ENCODE measurements around the gene ROPN1L. TPM values are rescaled to one million over a fixed set of nuclear protein-coding genes. Genes with fewer than 3 reads are reported as not detected.
A peak's percentile ranks its signal among the peaks of the same experiment; 100 is the strongest.

Gene ROPN1L
- total RNA-seq, 1 donor from 2014 or later = 0.55 TPM

DNA sequence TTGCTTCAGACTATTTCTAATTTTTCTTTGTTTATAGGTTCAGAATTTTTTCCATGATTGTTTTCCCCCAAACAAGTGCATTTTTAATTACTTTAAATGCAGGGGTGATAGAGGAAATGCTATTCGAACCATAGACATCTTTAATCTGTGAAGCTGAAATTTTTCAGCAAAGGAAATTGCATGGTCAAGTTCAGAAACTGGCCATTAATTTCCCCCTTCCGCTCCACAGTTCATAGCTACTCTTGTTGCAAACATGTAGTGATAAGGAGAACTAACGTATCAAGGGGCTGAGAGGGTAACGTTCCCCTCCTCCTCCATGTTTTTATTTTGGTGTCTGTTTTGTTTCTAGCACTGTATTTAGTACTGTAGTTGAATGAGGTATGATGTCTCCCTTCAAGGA, 3.4 kb upstream of the ROPN1L start:
- Mint-ChIP-seq H3K27ac (no peak overlapping the region), H3K27me3 (ENCODE audit: low read depth) (peaks cover 6% of the 10 kb centered on the region), H3K36me3 (ENCODE audit: low read depth) (peaks cover 34% of the 10 kb centered on the region), H3K4me3 (ENCODE audit: low read depth) (no peak overlapping the region), H3K4me1 (ENCODE audit: low read depth) (peaks cover 21% of the 10 kb centered on the region), H3K9me3 (no peaks in the 10 kb centered on the region)
- intact Hi-C loops (cut with micrococcal nuclease) = no loop called here
- DNase-seq (ENCODE audit: low spot score) = no peak

DNA sequence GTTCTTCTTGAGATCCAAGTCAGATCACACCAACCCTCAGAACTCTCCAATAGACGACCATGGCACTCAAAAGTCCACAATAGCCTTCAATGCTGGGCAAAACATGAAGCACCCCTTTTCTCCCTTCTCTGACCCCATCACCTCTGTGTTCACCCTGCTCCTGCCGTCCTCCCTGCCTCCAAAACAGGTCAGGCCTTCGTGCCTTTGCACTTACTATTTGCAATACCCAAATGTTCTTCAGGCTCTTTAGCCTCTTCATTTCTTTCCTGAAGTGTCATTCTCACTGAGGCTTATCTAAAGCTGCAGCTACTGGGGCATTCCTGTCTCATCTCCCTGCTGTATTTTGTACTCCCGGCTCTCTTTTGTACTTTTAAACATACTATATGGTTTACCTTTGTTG, 2.0 kb upstream of the ROPN1L start:
- H3K27me3 Mint-ChIP-seq (ENCODE audit: low read depth) = peaks cover 10% of the 10 kb centered on the region
- intact Hi-C loops (cut with micrococcal nuclease) = loop anchor here (5.0 kb wide), 2 partner anchors 87 to 323 kb away; partner anchors contain the start of genes DAP and MARCHF6
- H3K4me1 Mint-ChIP-seq (ENCODE audit: low read depth) = peaks cover 19% of the 10 kb centered on the region
- H3K4me3 Mint-ChIP-seq (ENCODE audit: low read depth) = no peak overlapping the region
- H3K27ac Mint-ChIP-seq = no peak overlapping the region
- DNase-seq (ENCODE audit: low spot score) = no peak
- H3K9me3 Mint-ChIP-seq = no peaks in the 10 kb centered on the region
- H3K36me3 Mint-ChIP-seq (ENCODE audit: low read depth) = peaks cover 26% of the 10 kb centered on the region

DNA sequence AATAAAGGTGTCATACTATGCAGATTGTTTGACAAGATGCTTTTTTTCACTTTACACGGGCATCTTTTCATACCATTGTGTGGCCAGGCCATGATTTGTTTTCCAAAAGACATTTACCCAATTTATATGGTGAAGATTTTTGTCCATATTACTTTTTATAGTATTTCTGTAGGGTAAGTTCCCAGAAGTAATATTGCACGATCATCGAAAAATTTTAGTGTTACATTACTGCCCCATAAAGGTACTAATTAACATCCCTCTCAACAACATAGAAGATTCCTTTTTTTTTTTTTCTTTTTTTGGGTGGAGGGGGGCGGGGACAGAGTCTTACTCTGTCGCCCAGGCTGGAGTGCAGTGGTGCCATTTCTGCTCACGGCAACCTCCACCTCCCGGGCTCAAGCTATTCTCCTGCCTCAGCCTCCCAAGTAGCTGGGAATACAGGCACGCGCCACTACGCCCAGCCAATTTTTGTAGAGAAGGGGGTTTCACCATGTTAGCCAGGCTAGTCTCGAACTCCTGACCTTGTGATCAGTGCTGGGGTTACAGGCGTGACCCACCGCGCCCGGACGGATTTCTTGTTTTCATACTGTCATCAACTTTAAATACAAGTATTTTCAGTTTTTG, 1.2 kb upstream of the ROPN1L start:
- peaks cover 29% of the 10 kb centered on the region for H3K36me3 Mint-ChIP-seq (ENCODE audit: low read depth)
- intact Hi-C loops (cut with micrococcal nuclease) = loop anchor here (5.0 kb wide), 2 partner anchors 88 to 322 kb away; partner anchors contain the start of genes DAP and MARCHF6
- H3K27ac Mint-ChIP-seq = no peak overlapping the region
- H3K27me3 Mint-ChIP-seq (ENCODE audit: low read depth) = peaks cover 10% of the 10 kb centered on the region
- no peak for DNase-seq (ENCODE audit: low spot score)
- peaks cover 26% of the 10 kb centered on the region for H3K4me1 Mint-ChIP-seq (ENCODE audit: low read depth)
- H3K9me3 Mint-ChIP-seq = peaks cover 5% of the 10 kb centered on the region
- no peak overlapping the region for H3K4me3 Mint-ChIP-seq (ENCODE audit: low read depth)

DNA sequence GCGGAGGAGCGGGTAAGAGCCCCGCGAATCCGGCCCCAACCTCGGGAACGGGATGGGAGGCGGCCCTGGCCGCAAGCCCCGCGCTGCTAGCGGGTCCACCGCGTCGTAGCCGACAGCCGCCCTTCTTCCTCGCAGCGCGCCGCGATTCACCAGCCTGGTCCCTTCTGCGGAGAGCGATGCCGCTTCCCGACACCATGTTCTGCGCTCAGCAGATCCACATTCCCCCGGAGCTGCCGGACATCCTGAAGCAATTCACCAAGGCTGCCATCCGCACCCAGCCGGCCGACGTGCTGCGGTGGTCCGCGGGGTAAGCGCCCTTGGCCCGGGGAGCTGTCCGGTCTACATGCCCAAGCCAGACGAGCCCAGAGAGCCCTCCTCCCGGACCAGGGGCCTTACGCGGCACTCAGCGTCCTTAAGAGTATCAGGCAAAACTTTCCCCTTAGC, 335 bp downstream of the ROPN1L start:
- intact Hi-C loops (cut with micrococcal nuclease) = loop anchor here (1.0 to 5.0 kb wide), 3 partner anchors 90 to 320 kb away; partner anchors contain the start of genes ANKRD33B, DAP and MARCHF6
- peaks cover 7% of the 10 kb centered on the region for H3K9me3 Mint-ChIP-seq

DNA sequence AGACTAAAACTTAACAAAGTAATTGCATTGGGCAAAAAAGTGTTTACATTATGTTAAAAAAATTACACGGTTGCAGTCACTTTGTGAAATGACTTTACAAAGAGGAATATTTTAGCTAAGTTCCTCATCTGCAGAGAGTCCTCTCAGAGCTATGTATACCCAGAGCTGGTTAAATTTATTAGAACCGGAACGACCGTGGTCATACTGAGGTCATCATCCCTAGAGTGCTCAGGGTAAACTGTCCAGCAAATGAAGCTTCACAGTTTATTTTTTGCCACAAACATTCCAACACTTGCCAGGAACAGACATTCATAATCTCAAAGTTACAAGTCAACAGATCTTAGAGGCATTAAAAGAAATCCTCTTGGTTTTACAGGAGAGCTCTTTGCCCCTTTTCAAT, 897 bp downstream of the ROPN1L start:
- Mint-ChIP-seq H3K4me3 (ENCODE audit: low read depth) (peak overlapping the region; percentile 82), H3K36me3 (ENCODE audit: low read depth) (peaks cover 35% of the 10 kb centered on the region), H3K9me3 (peaks cover 7% of the 10 kb centered on the region), H3K27ac (no peak overlapping the region), H3K4me1 (ENCODE audit: low read depth) (peaks cover 41% of the 10 kb centered on the region), H3K27me3 (ENCODE audit: low read depth) (peaks cover 10% of the 10 kb centered on the region)
- intact Hi-C loops (cut with micrococcal nuclease) = loop anchor here (5.0 kb wide), 2 partner anchors 90 to 320 kb away; partner anchors contain the start of genes DAP and MARCHF6
- DNase-seq (ENCODE audit: low spot score) = no peak

More for the DNA sequence above, 335 bp downstream of the ROPN1L start:
- Mint-ChIP-seq H3K4me1 (ENCODE audit: low read depth) (peaks cover 38% of the 10 kb centered on the region), H3K27ac (no peak overlapping the region), H3K27me3 (ENCODE audit: low read depth) (peaks cover 10% of the 10 kb centered on the region), H3K36me3 (ENCODE audit: low read depth) (peaks cover 35% of the 10 kb centered on the region), H3K4me3 (ENCODE audit: low read depth) (peak overlapping the region; percentile 82)
- DNase-seq (ENCODE audit: low spot score) = no peak

GRCh38 chr5:10445352-10445751, 3.7 kb downstream of the ROPN1L start:
- Mint-ChIP-seq H3K4me1 (ENCODE audit: low read depth) (peaks cover 44% of the 10 kb centered on the region), H3K27ac (no peak overlapping the region), H3K4me3 (ENCODE audit: low read depth) (peak overlapping the region; percentile 4), H3K27me3 (ENCODE audit: low read depth) (peaks cover 10% of the 10 kb centered on the region), H3K9me3 (peaks cover 7% of the 10 kb centered on the region), H3K36me3 (ENCODE audit: low read depth) (peaks cover 25% of the 10 kb centered on the region)
- peak; percentile 22 for DNase-seq (ENCODE audit: low spot score)
- intact Hi-C loops (cut with micrococcal nuclease) = no loop called here

DNA sequence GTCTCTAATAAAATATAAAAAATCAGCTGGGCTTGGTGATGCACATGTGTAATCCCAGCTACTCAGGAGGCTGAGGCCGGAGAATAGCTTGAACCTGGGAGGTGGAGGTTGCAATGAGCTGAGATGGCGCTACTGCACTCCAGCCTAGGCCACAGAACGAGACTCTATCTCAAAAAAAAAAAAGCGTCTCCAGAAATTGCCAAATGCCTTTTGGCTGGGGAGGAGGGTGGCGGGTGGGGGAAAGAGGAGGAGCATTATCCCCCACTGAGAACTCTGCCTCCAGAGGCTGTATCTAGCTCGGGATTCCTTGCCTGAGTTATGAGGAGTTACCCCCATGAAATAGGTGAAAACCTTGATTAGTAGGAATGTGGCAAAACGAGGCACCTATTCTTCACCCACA, 4.8 kb downstream of the ROPN1L start:
- Mint-ChIP-seq H3K4me3 (ENCODE audit: low read depth) (no peak overlapping the region), H3K36me3 (ENCODE audit: low read depth) (peaks cover 25% of the 10 kb centered on the region), H3K9me3 (peaks cover 7% of the 10 kb centered on the region), H3K27me3 (ENCODE audit: low read depth) (peaks cover 10% of the 10 kb centered on the region), H3K4me1 (ENCODE audit: low read depth) (peaks cover 39% of the 10 kb centered on the region), H3K27ac (no peak overlapping the region)
- DNase-seq (ENCODE audit: low spot score) = no peak
- intact Hi-C loops (cut with micrococcal nuclease) = no loop called here

GRCh38 chr5:10447041-10447440, 5.4 kb downstream of the ROPN1L start:
- intact Hi-C loops (cut with micrococcal nuclease) = no loop called here
- H3K4me1 Mint-ChIP-seq (ENCODE audit: low read depth) = peaks cover 40% of the 10 kb centered on the region

DNA sequence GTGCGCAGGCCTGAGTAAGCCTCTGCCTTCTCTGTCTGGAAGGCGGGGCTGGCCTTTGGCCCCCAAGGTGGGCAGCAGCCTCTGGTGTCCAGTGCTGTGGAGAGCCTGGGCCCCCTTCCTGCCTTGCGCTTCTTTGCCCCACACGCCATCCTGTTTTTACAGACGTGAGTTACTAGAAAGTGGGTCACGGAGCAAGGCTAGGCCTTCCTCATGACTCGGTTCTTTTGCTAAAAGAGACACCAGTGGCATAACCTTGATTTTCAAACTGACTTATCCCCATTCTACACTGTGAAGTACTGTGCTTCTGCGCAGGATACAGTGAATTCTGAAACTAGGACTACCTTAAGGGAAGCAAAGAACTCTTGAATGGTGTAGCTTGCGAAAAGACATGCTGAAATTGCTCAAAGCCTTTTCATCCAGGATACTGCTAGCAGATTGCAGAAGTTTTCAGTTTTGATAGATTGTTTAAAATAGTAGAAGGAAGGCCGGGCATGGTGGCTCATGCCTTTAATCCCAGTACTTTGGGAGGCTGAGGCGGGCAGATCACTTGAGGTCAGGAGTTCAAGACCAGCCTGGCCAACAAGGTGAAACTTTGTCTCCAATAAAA, 7.2 kb downstream of the ROPN1L start:
- Mint-ChIP-seq H3K4me1 (ENCODE audit: low read depth) (peaks cover 32% of the 10 kb centered on the region), H3K27me3 (ENCODE audit: low read depth) (peaks cover under 1% of the 10 kb centered on the region), H3K4me3 (ENCODE audit: low read depth) (no peak overlapping the region), H3K27ac (no peak overlapping the region), H3K9me3 (peaks cover 7% of the 10 kb centered on the region), H3K36me3 (ENCODE audit: low read depth) (peaks cover 16% of the 10 kb centered on the region)
- intact Hi-C loops (cut with micrococcal nuclease) = no loop called here
- DNase-seq (ENCODE audit: low spot score) = no peak

More at GRCh38 chr5:10447041-10447440, 5.4 kb downstream of the ROPN1L start:
- DNase-seq (ENCODE audit: low spot score) = no peak
- Mint-ChIP-seq H3K27ac (no peak overlapping the region), H3K36me3 (ENCODE audit: low read depth) (peaks cover 25% of the 10 kb centered on the region), H3K4me3 (ENCODE audit: low read depth) (no peak overlapping the region), H3K9me3 (peaks cover 7% of the 10 kb centered on the region), H3K27me3 (ENCODE audit: low read depth) (peaks cover 10% of the 10 kb centered on the region)

DNA sequence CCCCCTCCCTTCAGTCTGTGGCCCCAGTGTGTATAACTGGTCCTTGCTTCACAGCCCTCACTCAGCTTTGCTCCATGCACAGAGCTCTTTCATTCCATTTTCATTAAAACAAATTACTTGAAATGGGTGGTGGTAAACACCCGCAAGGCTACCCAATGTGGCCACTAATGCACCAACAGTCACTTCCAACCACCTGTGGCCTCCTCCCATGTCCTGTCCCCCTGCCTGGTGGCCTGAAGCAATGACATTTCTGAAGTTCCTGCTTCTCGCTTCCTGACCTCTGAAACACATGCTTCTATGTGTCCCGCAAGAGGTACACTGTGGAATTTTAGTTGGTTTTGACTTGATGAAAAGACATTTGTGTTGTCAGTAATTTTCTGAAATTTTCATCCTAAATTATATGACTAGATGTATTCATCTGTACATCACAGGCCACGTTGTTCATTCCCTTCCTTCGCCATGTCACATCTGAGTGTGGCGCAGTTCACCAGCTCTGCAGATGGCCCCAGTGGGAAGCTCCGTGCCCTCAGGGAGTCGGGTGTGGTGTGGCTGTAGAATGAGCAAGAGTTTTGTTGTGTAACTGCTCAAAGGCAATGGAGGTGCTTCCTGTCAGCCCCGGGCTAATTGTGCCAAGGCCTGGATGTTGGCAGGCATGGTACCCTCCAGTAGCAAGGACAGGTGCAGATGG, 9.6 kb downstream of the ROPN1L start:
- H3K9me3 Mint-ChIP-seq = no peaks in the 10 kb centered on the region
- H3K4me3 Mint-ChIP-seq (ENCODE audit: low read depth) = no peak overlapping the region
- peaks cover 16% of the 10 kb centered on the region for H3K4me1 Mint-ChIP-seq (ENCODE audit: low read depth)
- no peak overlapping the region for H3K27ac Mint-ChIP-seq
- H3K27me3 Mint-ChIP-seq (ENCODE audit: low read depth) = no peaks in the 10 kb centered on the region
- intact Hi-C loops (cut with micrococcal nuclease) = no loop called here
- peaks cover 5% of the 10 kb centered on the region for H3K36me3 Mint-ChIP-seq (ENCODE audit: low read depth)
- no peak for DNase-seq (ENCODE audit: low spot score)

GRCh38 chr5:10452768-10453331, 11.2 kb downstream of the ROPN1L start:
- Mint-ChIP-seq H3K27ac (no peak overlapping the region), H3K36me3 (ENCODE audit: low read depth) (no peaks in the 10 kb centered on the region), H3K9me3 (no peaks in the 10 kb centered on the region), H3K4me1 (ENCODE audit: low read depth) (peaks cover 8% of the 10 kb centered on the region), H3K27me3 (ENCODE audit: low read depth) (no peaks in the 10 kb centered on the region), H3K4me3 (ENCODE audit: low read depth) (no peak overlapping the region)
- intact Hi-C loops (cut with micrococcal nuclease) = loop anchor here (1.0 kb wide), 2 partner anchors 174 to 235 kb away; no protein-coding TSS in a partner anchor
- DNase-seq (ENCODE audit: low spot score) = no peak

DNA sequence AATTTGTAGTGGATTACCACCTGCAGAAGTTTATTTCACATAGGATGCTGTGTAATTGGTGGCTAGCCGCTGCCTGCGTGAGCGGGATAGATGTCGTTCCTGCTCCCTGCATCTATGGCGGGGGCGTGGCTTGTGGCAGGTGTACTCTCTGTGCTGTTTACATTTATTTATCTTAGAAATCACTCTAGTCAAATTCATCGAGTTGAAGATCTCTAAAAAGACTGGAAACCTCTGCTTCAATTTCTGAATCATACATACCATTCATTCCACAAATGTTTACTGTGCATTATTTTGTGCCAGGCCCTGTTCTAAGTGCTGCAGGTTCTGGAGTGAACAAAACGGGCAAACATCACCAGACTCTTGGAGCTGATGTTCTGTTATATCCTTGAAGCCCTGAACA, 11.9 kb downstream of the ROPN1L start:
- no peak overlapping the region for H3K4me3 Mint-ChIP-seq (ENCODE audit: low read depth)
- H3K4me1 Mint-ChIP-seq (ENCODE audit: low read depth) = peaks cover 6% of the 10 kb centered on the region
- no peaks in the 10 kb centered on the region for H3K36me3 Mint-ChIP-seq (ENCODE audit: low read depth)
- no peaks in the 10 kb centered on the region for H3K9me3 Mint-ChIP-seq
- no peak for DNase-seq (ENCODE audit: low spot score)
- no peaks in the 10 kb centered on the region for H3K27me3 Mint-ChIP-seq (ENCODE audit: low read depth)
- intact Hi-C loops (cut with micrococcal nuclease) = no loop called here
- no peak overlapping the region for H3K27ac Mint-ChIP-seq

Measured in activated T-helper 2 cell treated with anti-CD3 and anti-CD28 coated beads, Interferon-gamma antibody, Interleukin-2, Interleukin-4, amounts not matched to agents 10 μg/mL and 5 μg/mL and 100 μg/mL, durations not matched to agents 14 hours and 24 hours and 36 hours (primary cell).